ENCODE data around the gene DNAH7. TPM values are rescaled to one million over a fixed set of nuclear protein-coding genes. Genes with fewer than 3 reads are reported as not detected.

The DNAH7 gene
- total and polyA plus RNA-seq, 7 experiments from 2014 or later, result not detected

DNA sequence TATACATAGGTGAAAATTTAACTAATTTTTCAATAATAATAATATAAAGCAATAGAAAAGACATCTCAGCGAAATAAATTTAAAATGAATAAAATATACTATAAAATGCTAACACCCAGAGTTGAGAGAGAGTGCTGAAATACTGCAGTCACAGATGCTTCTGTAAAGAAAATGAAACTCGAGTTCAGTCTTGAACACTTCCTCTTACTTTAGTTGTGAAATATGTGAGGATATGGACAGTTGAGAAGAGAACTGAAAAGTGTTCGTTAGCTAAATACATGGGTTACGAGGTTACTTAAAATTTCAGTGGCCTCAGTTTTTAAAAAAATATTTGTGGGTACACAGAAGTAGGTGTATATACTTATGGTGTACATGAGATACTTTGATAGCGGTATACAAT, 106.8 kb downstream of the DNAH7 start:
- intact Hi-C loops (cut with micrococcal nuclease), result no loop called here
- H3K9me3 Mint-ChIP-seq, result peaks cover 0 to 5% (median 0%) of the 10 kb centered on the region in 11 donors

DNA sequence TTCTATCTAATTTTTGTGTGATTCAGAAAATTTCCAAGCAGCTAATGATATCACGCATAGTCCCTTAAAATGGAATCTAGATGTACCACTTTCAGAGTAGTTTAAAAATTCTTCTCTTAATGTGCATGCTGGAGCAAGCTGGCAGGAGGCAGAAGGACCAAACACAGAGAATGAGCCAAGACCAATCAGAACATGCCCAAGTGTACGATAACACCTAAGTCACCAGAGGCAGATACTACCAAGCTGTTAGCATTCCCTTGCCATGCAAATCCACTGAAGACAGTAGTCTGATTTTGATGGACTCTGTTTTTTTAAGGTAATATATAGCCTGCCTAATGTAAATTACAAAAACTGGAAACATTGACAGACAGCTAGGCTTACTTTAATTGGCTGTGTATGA, 109.3 kb downstream of the DNAH7 start:
- no peak overlapping the region for H3K4me3 ChIP-seq (ENCODE audit: low read length)
- intact Hi-C loops (cut with micrococcal nuclease), result no loop called here
- H3K4me1 ChIP-seq (ENCODE audit: control insufficient read depth in 2 of 2, insufficient read depth in 2 of 2, low read length in 2 of 2), result no peaks in the 10 kb centered on the region
- no peak overlapping the region for H3K27ac ChIP-seq (ENCODE audit: low read depth, low read length)
- Mint-ChIP-seq H3K36me3 (no peaks in the 10 kb centered on the region), H3K9me3 (peaks cover 0 to 9% (median 0%) of the 10 kb centered on the region in 11 donors), H3K4me1 (peaks cover 0 to 2% (median 0%) of the 10 kb centered on the region in 7 donors), H3K27me3 (peaks cover 0 to 17% (median 8%) of the 10 kb centered on the region in 5 donors), H3K27ac (no peak overlapping the region), H3K4me3 (no peak overlapping the region)
- H3K27me3 ChIP-seq (ENCODE audit: control insufficient read depth in 2 of 2, insufficient read depth in 2 of 2, low read length in 2 of 2), result no peaks in the 10 kb centered on the region
- ATAC-seq (no peak), DNase-seq (no peak)
- H3K36me3 ChIP-seq (ENCODE audit: control insufficient read depth in 2 of 3, insufficient read depth in 3 of 3, low read length in 3 of 3), result no peaks in the 10 kb centered on the region
- ChIA-PET CTCF (interaction anchor here (1.2 kb wide), 1 partner anchor 109 kb away, joined by 3 read pairs; the partner anchor contains the start of gene DNAH7), POLR2A (no interaction called here)
- H3K9me3 ChIP-seq (ENCODE audit: control insufficient read depth in 2 of 3, low read length in 3 of 3), result no peaks in the 10 kb centered on the region

More for the DNA sequence above, 106.8 kb downstream of the DNAH7 start:
- H3K27ac Mint-ChIP-seq, result no peak overlapping the region
- no peak overlapping the region for H3K4me3 Mint-ChIP-seq
- peaks cover 4 to 22% (median 18%) of the 10 kb centered on the region in 5 donors for H3K27me3 Mint-ChIP-seq
- DNase-seq (no peak), ATAC-seq (peak; percentile 45)
- H3K27ac ChIP-seq (ENCODE audit: low read depth, low read length), result no peak overlapping the region
- ChIA-PET POLR2A (no interaction called here), CTCF (no interaction called here)
- H3K27me3 ChIP-seq (ENCODE audit: control insufficient read depth in 2 of 2, insufficient read depth in 2 of 2, low read length in 2 of 2), result no peaks in the 10 kb centered on the region
- H3K4me1 Mint-ChIP-seq, result peaks cover 0 to 2% (median 0%) of the 10 kb centered on the region in 7 donors
- no peaks in the 10 kb centered on the region for H3K9me3 ChIP-seq (ENCODE audit: control insufficient read depth in 2 of 3, low read length in 3 of 3)
- H3K36me3 ChIP-seq (ENCODE audit: control insufficient read depth in 2 of 3, insufficient read depth in 3 of 3, low read length in 3 of 3), result no peaks in the 10 kb centered on the region
- no peaks in the 10 kb centered on the region for H3K36me3 Mint-ChIP-seq
- H3K4me3 ChIP-seq (ENCODE audit: low read length), result no peak overlapping the region
- no peaks in the 10 kb centered on the region for H3K4me1 ChIP-seq (ENCODE audit: control insufficient read depth in 2 of 2, insufficient read depth in 2 of 2, low read length in 2 of 2)

DNA sequence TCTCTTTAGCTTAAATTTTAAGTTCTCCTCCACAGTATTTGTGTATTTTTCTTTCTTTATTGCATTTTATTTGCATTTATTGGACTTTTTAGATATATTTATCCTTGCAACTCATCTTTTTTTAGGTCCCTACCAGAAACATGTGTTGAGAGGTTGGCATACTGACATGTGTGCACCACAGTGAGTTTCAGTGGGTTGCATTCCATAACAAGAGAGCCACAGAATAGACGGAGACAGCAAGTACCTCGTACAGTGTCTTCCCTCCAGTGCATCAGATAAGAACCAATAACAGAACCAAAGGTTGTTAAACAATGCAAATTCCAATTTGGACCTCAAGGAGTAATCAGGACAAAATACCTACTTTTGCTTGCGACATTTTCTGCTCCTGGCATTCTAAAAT, 111.9 kb downstream of the DNAH7 start:
- peaks cover 0 to 2% (median 0%) of the 10 kb centered on the region in 7 donors for H3K4me1 Mint-ChIP-seq
- H3K27ac Mint-ChIP-seq, result no peak overlapping the region
- CTCF ChIA-PET, result interaction anchor here (0.6 kb wide), 1 partner anchor 25 kb away, joined by 4 read pairs; no protein-coding TSS in a partner anchor
- intact Hi-C loops (cut with micrococcal nuclease), result no loop called here
- H3K4me3 Mint-ChIP-seq, result no peak overlapping the region
- POLR2A ChIA-PET, result no interaction called here
- peaks cover 0 to 6% (median 5%) of the 10 kb centered on the region in 5 donors for H3K36me3 Mint-ChIP-seq
- H3K9me3 ChIP-seq (ENCODE audit: control insufficient read depth in 2 of 3, low read length in 3 of 3), result no peaks in the 10 kb centered on the region
- H3K9me3 Mint-ChIP-seq, result peaks cover 0 to 18% (median 8%) of the 10 kb centered on the region in 11 donors
- peaks cover 0 to 14% (median 0%) of the 10 kb centered on the region in 5 donors for H3K27me3 Mint-ChIP-seq
- H3K36me3 ChIP-seq (ENCODE audit: control insufficient read depth in 2 of 3, insufficient read depth in 3 of 3, low read length in 3 of 3), result no peaks in the 10 kb centered on the region
- DNase-seq (no peak), ATAC-seq (no peak)
- no peak overlapping the region for H3K4me3 ChIP-seq (ENCODE audit: low read length)
- no peaks in the 10 kb centered on the region for H3K4me1 ChIP-seq (ENCODE audit: control insufficient read depth in 2 of 2, insufficient read depth in 2 of 2, low read length in 2 of 2)
- H3K27me3 ChIP-seq (ENCODE audit: control insufficient read depth in 2 of 2, insufficient read depth in 2 of 2, low read length in 2 of 2), result no peaks in the 10 kb centered on the region
- no peak overlapping the region for H3K27ac ChIP-seq (ENCODE audit: low read depth, low read length)

DNA sequence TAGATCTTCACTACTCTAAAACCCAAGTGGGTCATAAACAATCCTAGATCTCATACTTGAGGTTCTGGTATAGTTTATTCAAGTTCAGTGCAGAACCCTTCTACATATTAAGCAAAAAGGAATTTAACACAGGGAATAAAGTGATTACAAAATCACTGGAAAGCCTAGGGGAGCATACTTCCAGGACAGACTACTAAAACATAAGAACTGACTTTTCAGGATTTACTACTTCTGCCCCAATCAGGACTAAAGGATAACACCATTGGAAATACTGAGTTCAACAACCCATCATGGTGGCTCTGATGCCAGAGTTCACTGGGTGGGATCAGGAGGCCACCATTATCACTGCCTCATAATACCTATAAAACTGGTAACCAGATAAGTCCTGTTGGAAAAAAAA, 123.6 kb downstream of the DNAH7 start:
- no peaks in the 10 kb centered on the region for H3K27me3 ChIP-seq (ENCODE audit: control insufficient read depth in 2 of 2, insufficient read depth in 2 of 2, low read length in 2 of 2)
- Mint-ChIP-seq H3K4me1 (no peaks in the 10 kb centered on the region), H3K9me3 (peaks cover 0 to 27% (median 5%) of the 10 kb centered on the region in 11 donors), H3K36me3 (no peaks in the 10 kb centered on the region), H3K4me3 (no peak overlapping the region), H3K27ac (no peak overlapping the region), H3K27me3 (peaks cover 0 to 12% (median 5%) of the 10 kb centered on the region in 5 donors)
- no peak for DNase-seq
- H3K9me3 ChIP-seq (ENCODE audit: control insufficient read depth in 2 of 3, low read length in 3 of 3), result peaks cover 0 to 3% (median 0%) of the 10 kb centered on the region in 3 experiments
- H3K27ac ChIP-seq (ENCODE audit: low read depth, low read length), result no peak overlapping the region
- H3K4me1 ChIP-seq (ENCODE audit: control insufficient read depth in 2 of 2, insufficient read depth in 2 of 2, low read length in 2 of 2), result no peaks in the 10 kb centered on the region
- POLR2A ChIA-PET, result no interaction called here
- H3K36me3 ChIP-seq (ENCODE audit: control insufficient read depth in 2 of 3, insufficient read depth in 3 of 3, low read length in 3 of 3), result no peaks in the 10 kb centered on the region
- CTCF ChIA-PET, result no interaction called here
- ATAC-seq, result no peak
- intact Hi-C loops (cut with micrococcal nuclease), result no loop called here
- H3K4me3 ChIP-seq (ENCODE audit: low read length), result no peak overlapping the region

DNA sequence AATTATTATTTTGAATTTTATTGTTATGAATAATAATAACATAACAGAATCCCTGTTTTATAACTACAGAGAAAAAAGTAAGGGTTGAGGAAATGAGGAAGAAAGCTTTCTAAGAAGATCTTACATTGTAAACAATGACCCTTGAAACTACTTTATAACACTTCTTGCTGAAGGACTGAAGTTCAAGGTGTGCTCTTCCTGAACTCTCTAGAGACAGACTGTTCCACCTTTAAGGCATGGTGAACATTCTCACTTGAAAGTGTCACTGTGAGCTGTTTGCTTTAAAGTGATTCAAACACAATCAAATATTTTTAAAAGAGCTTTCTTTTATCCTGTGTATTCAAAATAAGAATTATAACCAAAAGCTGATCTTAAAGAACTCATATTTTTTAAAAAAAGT, 131.5 kb downstream of the DNAH7 start:
- ATAC-seq, result no peak
- POLR2A ChIA-PET, result no interaction called here

DNA sequence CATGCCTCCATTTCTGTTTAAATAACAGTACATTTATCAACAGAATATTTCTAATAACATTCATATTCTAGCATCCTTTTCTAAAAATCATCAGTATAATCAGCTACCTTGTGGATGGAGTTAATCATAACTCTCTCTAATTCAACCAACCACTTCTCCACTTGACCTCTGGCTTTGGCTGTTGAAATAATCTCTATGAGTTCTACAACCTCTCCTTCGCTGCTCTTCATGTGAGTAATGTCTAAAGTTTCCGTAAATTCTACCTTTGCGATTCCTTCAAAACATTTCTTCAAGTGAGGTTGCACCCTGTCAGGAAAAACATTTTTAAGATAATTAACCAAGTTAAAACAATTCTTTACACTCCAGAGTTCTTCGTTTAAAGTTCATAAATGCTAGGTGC, 134.2 kb downstream of the DNAH7 start:
- Histone ChIP-seq H3K4me3 (ENCODE audit: low read length) (no peak overlapping the region), H3K27ac (ENCODE audit: low read depth, low read length) (no peak overlapping the region), H3K4me1 (ENCODE audit: control insufficient read depth in 2 of 2, insufficient read depth in 2 of 2, low read length in 2 of 2) (no peaks in the 10 kb centered on the region), H3K36me3 (ENCODE audit: control insufficient read depth in 2 of 3, insufficient read depth in 3 of 3, low read length in 3 of 3) (no peaks in the 10 kb centered on the region), H3K27me3 (ENCODE audit: control insufficient read depth in 2 of 2, insufficient read depth in 2 of 2, low read length in 2 of 2) (no peaks in the 10 kb centered on the region), H3K9me3 (ENCODE audit: control insufficient read depth in 2 of 3, low read length in 3 of 3) (no peaks in the 10 kb centered on the region)
- peaks cover 0 to 8% (median 0%) of the 10 kb centered on the region in 11 donors for H3K9me3 Mint-ChIP-seq
- ATAC-seq, result no peak
- no peak overlapping the region for H3K27ac Mint-ChIP-seq
- CTCF ChIA-PET, result no interaction called here
- H3K4me1 Mint-ChIP-seq, result no peaks in the 10 kb centered on the region
- peaks cover 0 to 14% (median 2%) of the 10 kb centered on the region in 5 donors for H3K27me3 Mint-ChIP-seq
- peaks cover 0 to 5% (median 0%) of the 10 kb centered on the region in 5 donors for H3K36me3 Mint-ChIP-seq
- H3K4me3 Mint-ChIP-seq, result no peak overlapping the region
- no peak for DNase-seq
- POLR2A ChIA-PET, result no interaction called here
- intact Hi-C loops (cut with micrococcal nuclease), result no loop called here

More for the DNA sequence above, 131.5 kb downstream of the DNAH7 start:
- Histone ChIP-seq H3K27ac (ENCODE audit: low read depth, low read length) (no peak overlapping the region), H3K4me1 (ENCODE audit: control insufficient read depth in 2 of 2, insufficient read depth in 2 of 2, low read length in 2 of 2) (no peaks in the 10 kb centered on the region), H3K36me3 (ENCODE audit: control insufficient read depth in 2 of 3, insufficient read depth in 3 of 3, low read length in 3 of 3) (no peaks in the 10 kb centered on the region), H3K9me3 (ENCODE audit: control insufficient read depth in 2 of 3, low read length in 3 of 3) (no peaks in the 10 kb centered on the region), H3K4me3 (ENCODE audit: low read length) (no peak overlapping the region), H3K27me3 (ENCODE audit: control insufficient read depth in 2 of 2, insufficient read depth in 2 of 2, low read length in 2 of 2) (no peaks in the 10 kb centered on the region)
- H3K9me3 Mint-ChIP-seq, result peaks cover 0 to 6% (median 2%) of the 10 kb centered on the region in 11 donors
- peaks cover 0 to 15% (median 9%) of the 10 kb centered on the region in 5 donors for H3K27me3 Mint-ChIP-seq
- no peak overlapping the region for H3K27ac Mint-ChIP-seq
- H3K4me1 Mint-ChIP-seq, result no peaks in the 10 kb centered on the region
- DNase-seq, result no peak
- H3K4me3 Mint-ChIP-seq, result no peak overlapping the region
- CTCF ChIA-PET, result interaction anchor here (0.6 to 0.7 kb wide), 2 partner anchors 532 to 1391 kb away, joined by 3 read pairs; no protein-coding TSS in a partner anchor
- peaks cover 0 to 3% (median 0%) of the 10 kb centered on the region in 5 donors for H3K36me3 Mint-ChIP-seq
- intact Hi-C loops (cut with micrococcal nuclease), result loop anchor here in 1 of 2 donors (5.0 kb wide), 2 partner anchors 440 to 1390 kb away; no protein-coding TSS in a partner anchor

DNA sequence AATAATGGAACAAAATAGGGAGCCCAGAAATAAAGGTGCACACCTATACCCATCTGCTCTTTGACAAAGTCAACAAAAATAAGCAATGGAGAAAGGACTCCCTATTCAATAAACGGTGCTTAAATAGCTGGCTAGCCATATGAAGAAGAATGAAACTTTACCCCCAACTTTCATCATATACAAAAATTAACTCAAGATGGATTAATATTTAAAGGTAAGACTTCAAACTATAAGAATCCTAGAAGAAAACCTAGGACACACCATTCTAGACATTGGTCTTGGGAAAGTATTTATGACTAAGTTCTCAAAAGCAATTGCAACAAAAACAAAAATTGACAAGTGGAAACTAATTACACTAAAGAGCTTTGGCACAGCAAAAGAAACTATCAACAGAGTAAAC, 139.1 kb downstream of the DNAH7 start:
- H3K4me3 Mint-ChIP-seq, result no peak overlapping the region

More for the DNA sequence above, 139.1 kb downstream of the DNAH7 start:
- Histone ChIP-seq H3K4me1 (ENCODE audit: control insufficient read depth in 2 of 2, insufficient read depth in 2 of 2, low read length in 2 of 2) (no peaks in the 10 kb centered on the region), H3K36me3 (ENCODE audit: control insufficient read depth in 2 of 3, insufficient read depth in 3 of 3, low read length in 3 of 3) (no peaks in the 10 kb centered on the region), H3K9me3 (ENCODE audit: control insufficient read depth in 2 of 3, low read length in 3 of 3) (no peaks in the 10 kb centered on the region), H3K27ac (ENCODE audit: low read depth, low read length) (no peak overlapping the region), H3K27me3 (ENCODE audit: control insufficient read depth in 2 of 2, insufficient read depth in 2 of 2, low read length in 2 of 2) (no peaks in the 10 kb centered on the region), H3K4me3 (ENCODE audit: low read length) (no peak overlapping the region)
- intact Hi-C loops (cut with micrococcal nuclease), result no loop called here
- DNase-seq (no peak), ATAC-seq (no peak)
- H3K36me3 Mint-ChIP-seq, result peaks cover 0 to 5% (median 0%) of the 10 kb centered on the region in 5 donors
- no peaks in the 10 kb centered on the region for H3K4me1 Mint-ChIP-seq
- CTCF ChIA-PET, result no interaction called here
- H3K27ac Mint-ChIP-seq, result no peak overlapping the region
- peaks cover 0 to 6% (median 0%) of the 10 kb centered on the region in 5 donors for H3K27me3 Mint-ChIP-seq
- POLR2A ChIA-PET, result no interaction called here
- peaks cover 0 to 8% (median 0%) of the 10 kb centered on the region in 11 donors for H3K9me3 Mint-ChIP-seq
